Measurements from ENCODE around the gene EHF. TPM values are rescaled to one million over a fixed set of nuclear protein-coding genes. Genes with fewer than 3 reads are reported as not detected.

Gene EHF
- total RNA-seq, 1 experiment from 2014 or later, result 37.0 TPM

- intact Hi-C loops (cut with micrococcal nuclease), result no loop called here
- H3K9me2 ChIP-seq (replicated peaks; ENCODE audit: low read length), result no peaks in the 10 kb centered on the region
- H3K9me3 ChIP-seq (ENCODE audit: low read length), result no peaks in the 10 kb centered on the region
- peak overlapping the region; percentile 88 for H3K27ac ChIP-seq (ENCODE audit: low read length)
- POLR2A ChIA-PET (ENCODE audit: unreplicated experiment), result interaction anchor here (0.8 to 1.0 kb wide), 2 partner anchors 8 to 22 kb away, joined by 3 to 4 read pairs; no protein-coding TSS in a partner anchor
- peaks cover 56% of the 10 kb centered on the region for H3K4me1 ChIP-seq (ENCODE audit: insufficient read depth, low read length)
- H3K9ac ChIP-seq (ENCODE audit: low read length), result peak overlapping the region; percentile 45
- H3K27me3 ChIP-seq (ENCODE audit: low read length), result no peaks in the 10 kb centered on the region
- peak overlapping the region; percentile 22 for H2AFZ ChIP-seq (ENCODE audit: low read length)
- H3K4me2 ChIP-seq (ENCODE audit: low read length), result peak overlapping the region; percentile 78
- BruUV-seq (replicated peaks), result TSS peak; percentile 30
- DNase-seq, result peak; percentile 74
- H3F3A ChIP-seq (ENCODE audit: low read length, unreplicated experiment), result peaks cover 5% of the 10 kb centered on the region
- TF ChIP-seq EZH2phosphoT487 (IDR thresholded peaks at IDR 0.05; ENCODE audit: borderline replicate concordance, low read length) (no peak), EZH2 (IDR thresholded peaks at IDR 0.05; ENCODE audit: low read length, unreplicated experiment) (no peak)
- TF ChIP-seq, protein P1, sequence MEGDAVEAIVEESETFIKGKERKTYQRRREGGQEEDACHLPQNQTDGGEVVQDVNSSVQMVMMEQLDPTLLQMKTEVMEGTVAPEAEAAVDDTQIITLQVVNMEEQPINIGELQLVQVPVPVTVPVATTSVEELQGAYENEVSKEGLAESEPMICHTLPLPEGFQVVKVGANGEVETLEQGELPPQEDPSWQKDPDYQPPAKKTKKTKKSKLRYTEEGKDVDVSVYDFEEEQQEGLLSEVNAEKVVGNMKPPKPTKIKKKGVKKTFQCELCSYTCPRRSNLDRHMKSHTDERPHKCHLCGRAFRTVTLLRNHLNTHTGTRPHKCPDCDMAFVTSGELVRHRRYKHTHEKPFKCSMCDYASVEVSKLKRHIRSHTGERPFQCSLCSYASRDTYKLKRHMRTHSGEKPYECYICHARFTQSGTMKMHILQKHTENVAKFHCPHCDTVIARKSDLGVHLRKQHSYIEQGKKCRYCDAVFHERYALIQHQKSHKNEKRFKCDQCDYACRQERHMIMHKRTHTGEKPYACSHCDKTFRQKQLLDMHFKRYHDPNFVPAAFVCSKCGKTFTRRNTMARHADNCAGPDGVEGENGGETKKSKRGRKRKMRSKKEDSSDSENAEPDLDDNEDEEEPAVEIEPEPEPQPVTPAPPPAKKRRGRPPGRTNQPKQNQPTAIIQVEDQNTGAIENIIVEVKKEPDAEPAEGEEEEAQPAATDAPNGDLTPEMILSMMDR (conservative IDR thresholded peaks at IDR 0.05; ENCODE audit: low read depth, low read length), result no peak
- ATAC-seq, result peak; percentile 55
- no peaks in the 10 kb centered on the region for H3K36me3 ChIP-seq (ENCODE audit: low read depth, low read length)
- H3K4me3 ChIP-seq (ENCODE audit: low read length), result peak overlapping the region; percentile 43
- H3K79me2 ChIP-seq (ENCODE audit: low read length), result peaks cover 92% of the 10 kb centered on the region
- CTCF ChIA-PET, result no interaction called here
- H4K20me1 ChIP-seq (ENCODE audit: low read length), result no peaks in the 10 kb centered on the region
These were observed 11.4 kb downstream of the EHF start for GRCh38 chr11:34632105-34632791.

DNA sequence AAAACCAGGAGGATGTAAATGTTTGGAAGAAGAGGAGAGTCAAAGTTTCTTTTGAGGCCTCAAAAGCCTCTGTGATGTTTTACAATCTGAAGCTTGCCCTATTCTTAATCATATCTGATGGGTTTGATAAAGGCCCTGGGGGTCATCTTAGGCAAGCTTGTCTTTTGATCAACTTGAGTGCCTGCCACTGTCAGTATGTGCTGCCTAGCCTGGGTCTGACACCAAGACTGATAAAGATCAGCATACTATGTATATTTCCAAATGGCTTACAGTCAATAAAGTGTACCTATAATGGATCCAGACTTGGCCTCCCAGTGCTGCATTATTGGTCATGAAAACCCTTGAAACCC, 12.7 kb downstream of the EHF start:
- Histone ChIP-seq H2AFZ (ENCODE audit: low read length) (no peak overlapping the region), H3K36me3 (ENCODE audit: low read depth, low read length) (no peaks in the 10 kb centered on the region), H4K20me1 (ENCODE audit: low read length) (no peaks in the 10 kb centered on the region), H3K79me2 (ENCODE audit: low read length) (peaks cover 93% of the 10 kb centered on the region), H3K9ac (ENCODE audit: low read length) (no peak overlapping the region), H3K27me3 (ENCODE audit: low read length) (no peaks in the 10 kb centered on the region), H3K9me3 (ENCODE audit: low read length) (no peaks in the 10 kb centered on the region), H3F3A (ENCODE audit: low read length, unreplicated experiment) (peaks cover 5% of the 10 kb centered on the region), H3K9me2 (replicated peaks; ENCODE audit: low read length) (no peaks in the 10 kb centered on the region), H3K27ac (ENCODE audit: low read length) (peak overlapping the region; percentile 88), H3K4me1 (ENCODE audit: insufficient read depth, low read length) (peaks cover 61% of the 10 kb centered on the region), H3K4me2 (ENCODE audit: low read length) (peak overlapping the region; percentile 78), H3K4me3 (ENCODE audit: low read length) (no peak overlapping the region)
- ChIA-PET POLR2A (ENCODE audit: unreplicated experiment) (no interaction called here), CTCF (no interaction called here)
- no peak for TF ChIP-seq EZH2phosphoT487 (IDR thresholded peaks at IDR 0.05; ENCODE audit: borderline replicate concordance, low read length)
- TF ChIP-seq EZH2 (IDR thresholded peaks at IDR 0.05; ENCODE audit: low read length, unreplicated experiment), result no peak
- TF ChIP-seq, protein P1 (conservative IDR thresholded peaks at IDR 0.05; ENCODE audit: low read depth, low read length), result no peak
- no TSS peak for BruUV-seq (replicated peaks)
- intact Hi-C loops (cut with micrococcal nuclease), result no loop called here
- ATAC-seq, result no peak
- no peak for DNase-seq

DNA sequence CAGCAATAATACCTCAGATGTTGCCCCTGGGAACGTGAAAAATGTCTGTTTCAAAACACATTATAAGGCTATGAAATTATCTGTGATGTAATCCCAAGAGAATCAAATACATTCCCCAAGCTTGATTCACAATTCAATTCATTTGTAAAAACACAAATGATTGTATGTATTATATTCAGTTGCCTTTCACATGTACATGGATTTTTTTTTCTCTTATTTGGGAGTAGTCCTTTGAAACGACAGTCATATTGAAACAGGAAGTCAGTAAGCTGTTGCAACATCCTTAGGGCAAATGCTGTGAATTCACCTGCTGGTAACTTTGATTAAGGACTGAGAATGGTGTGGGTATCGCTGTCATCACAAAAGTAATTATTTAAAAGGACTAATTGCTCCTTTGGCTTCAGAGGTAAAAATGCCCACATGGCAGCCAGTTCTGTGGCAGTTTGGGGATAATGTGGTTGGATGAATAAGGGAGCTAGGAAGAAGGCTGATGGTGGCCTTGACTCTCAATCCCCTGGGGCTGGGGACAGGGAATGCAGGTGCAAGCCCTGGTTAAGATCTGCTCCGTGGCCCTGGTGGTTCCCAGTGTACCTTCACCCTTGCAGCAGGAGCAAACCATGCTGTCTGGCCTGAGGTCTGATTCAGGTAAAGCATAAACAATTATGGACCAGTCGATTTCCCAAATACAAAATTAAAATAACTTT, 13.2 kb downstream of the EHF start:
- H4K20me1 ChIP-seq (ENCODE audit: low read length), result no peaks in the 10 kb centered on the region
- POLR2A ChIA-PET (ENCODE audit: unreplicated experiment), result interaction anchor here (0.6 kb wide), 1 partner anchor 1184 kb away, joined by 4 read pairs; no protein-coding TSS in a partner anchor
- no peak overlapping the region for H3K9ac ChIP-seq (ENCODE audit: low read length)
- H3K27ac ChIP-seq (ENCODE audit: low read length), result peak overlapping the region; percentile 88
- H3K9me3 ChIP-seq (ENCODE audit: low read length), result no peaks in the 10 kb centered on the region
- no peak overlapping the region for H2AFZ ChIP-seq (ENCODE audit: low read length)
- H3K27me3 ChIP-seq (ENCODE audit: low read length), result no peaks in the 10 kb centered on the region
- H3K4me2 ChIP-seq (ENCODE audit: low read length), result peak overlapping the region; percentile 78
- CTCF ChIA-PET, result no interaction called here
- BruUV-seq (replicated peaks), result no TSS peak
- intact Hi-C loops (cut with micrococcal nuclease), result no loop called here
- H3K4me3 ChIP-seq (ENCODE audit: low read length), result no peak overlapping the region
- peaks cover 5% of the 10 kb centered on the region for H3F3A ChIP-seq (ENCODE audit: low read length, unreplicated experiment)
- TF ChIP-seq EZH2 (IDR thresholded peaks at IDR 0.05; ENCODE audit: low read length, unreplicated experiment), result no peak
- no peak for TF ChIP-seq EZH2phosphoT487 (IDR thresholded peaks at IDR 0.05; ENCODE audit: borderline replicate concordance, low read length)
- TF ChIP-seq, protein P1 (conservative IDR thresholded peaks at IDR 0.05; ENCODE audit: low read depth, low read length), result no peak
- no peaks in the 10 kb centered on the region for H3K36me3 ChIP-seq (ENCODE audit: low read depth, low read length)
- peaks cover 92% of the 10 kb centered on the region for H3K79me2 ChIP-seq (ENCODE audit: low read length)
- ATAC-seq (no peak), DNase-seq (peak; percentile 49)
- no peaks in the 10 kb centered on the region for H3K9me2 ChIP-seq (replicated peaks; ENCODE audit: low read length)
- H3K4me1 ChIP-seq (ENCODE audit: insufficient read depth, low read length), result peaks cover 66% of the 10 kb centered on the region
